ENCODE measurements around the gene MTFR1L. TPM values are rescaled to one million over a fixed set of nuclear protein-coding genes. Genes with fewer than 3 reads are reported as not detected.

The MTFR1L gene
- total and polyA plus RNA-seq, 2 donors (not counting 1 experiment from before 2014, with no cell fraction given): 38.3 to 56.0 TPM

- TF ChIP-seq CTCF (conservative IDR thresholded peaks at IDR 0.05 in 1 of 2, IDR thresholded peaks at IDR 0.05 in 1 of 2; ENCODE audit: low read depth in 1 of 2, low read length in 2 of 2) (no peak), EZH2 (IDR thresholded peaks at IDR 0.05; ENCODE audit: low read length, missing control alignments) (no peak)
- no peaks in the 10 kb centered on the region for H3K79me2 ChIP-seq (ENCODE audit: control insufficient read depth, insufficient read depth, low read length)
- H3K4me3 ChIP-seq (replicated peaks in 1 of 4; ENCODE audit: control extremely low read depth in 1 of 4, insufficient read depth in 1 of 4, low read depth in 3 of 4, low read length in 4 of 4): no peak overlapping the region
These were observed 23.7 kb downstream of the MTFR1L start for GRCh38 chr1:25843483-25843882.

GRCh38 chr1:25844536-25845337, 25.0 kb downstream of the MTFR1L start:
- DNase-seq (ENCODE audit: low read depth in 2 of 2): no peak
- H3K4me2 ChIP-seq (ENCODE audit: extremely low read depth, insufficient read depth, low read length): no peak overlapping the region

More at GRCh38 chr1:25843483-25843882, 23.7 kb downstream of the MTFR1L start:
- H4K20me1 ChIP-seq (ENCODE audit: control insufficient read depth, extremely low read depth, insufficient read depth, low read length): no peaks in the 10 kb centered on the region
- H3K27me3 ChIP-seq (ENCODE audit: control insufficient read depth, insufficient read depth, low read length): no peaks in the 10 kb centered on the region
- H2AFZ ChIP-seq (ENCODE audit: low read length): no peak overlapping the region
- DNase-seq (ENCODE audit: low read depth in 2 of 2): no peak
- H3K4me2 ChIP-seq (ENCODE audit: extremely low read depth, insufficient read depth, low read length): no peak overlapping the region
- H3K4me1 ChIP-seq (ENCODE audit: control insufficient read depth, extremely low read depth, insufficient read depth, low read length): no peaks in the 10 kb centered on the region
- H3K9ac ChIP-seq (ENCODE audit: insufficient read depth, low read length): no peak overlapping the region
- H3K27ac ChIP-seq (ENCODE audit: insufficient read depth, low read length): no peak overlapping the region
- H3K36me3 ChIP-seq (ENCODE audit: control insufficient read depth, insufficient read depth, low read length): no peaks in the 10 kb centered on the region
- H3K9me3 ChIP-seq (ENCODE audit: control insufficient read depth, insufficient read depth, low read depth, low read length): no peaks in the 10 kb centered on the region

GRCh38 chr1:25845664-25846063, 25.9 kb downstream of the MTFR1L start:
- DNase-seq (ENCODE audit: low read depth in 2 of 2): no peak
- Histone ChIP-seq H3K4me3 (replicated peaks in 1 of 4; ENCODE audit: control extremely low read depth in 1 of 4, insufficient read depth in 1 of 4, low read depth in 3 of 4, low read length in 4 of 4) (no peak overlapping the region), H2AFZ (ENCODE audit: low read length) (no peak overlapping the region), H4K20me1 (ENCODE audit: control insufficient read depth, extremely low read depth, insufficient read depth, low read length) (no peaks in the 10 kb centered on the region), H3K9me3 (ENCODE audit: control insufficient read depth, insufficient read depth, low read depth, low read length) (no peaks in the 10 kb centered on the region), H3K27me3 (ENCODE audit: control insufficient read depth, insufficient read depth, low read length) (no peaks in the 10 kb centered on the region), H3K4me2 (ENCODE audit: extremely low read depth, insufficient read depth, low read length) (no peak overlapping the region), H3K36me3 (ENCODE audit: control insufficient read depth, insufficient read depth, low read length) (no peaks in the 10 kb centered on the region), H3K9ac (ENCODE audit: insufficient read depth, low read length) (no peak overlapping the region), H3K4me1 (ENCODE audit: control insufficient read depth, extremely low read depth, insufficient read depth, low read length) (no peaks in the 10 kb centered on the region), H3K27ac (ENCODE audit: insufficient read depth, low read length) (no peak overlapping the region), H3K79me2 (ENCODE audit: control insufficient read depth, insufficient read depth, low read length) (no peaks in the 10 kb centered on the region)
- no peak for TF ChIP-seq CTCF (conservative IDR thresholded peaks at IDR 0.05 in 1 of 2, IDR thresholded peaks at IDR 0.05 in 1 of 2; ENCODE audit: low read depth in 1 of 2, low read length in 2 of 2)
- no peak for TF ChIP-seq EZH2 (IDR thresholded peaks at IDR 0.05; ENCODE audit: low read length, missing control alignments)

More at GRCh38 chr1:25844536-25845337, 25.0 kb downstream of the MTFR1L start:
- no peak overlapping the region for H3K27ac ChIP-seq (ENCODE audit: insufficient read depth, low read length)
- H2AFZ ChIP-seq (ENCODE audit: low read length): no peak overlapping the region
- no peaks in the 10 kb centered on the region for H3K79me2 ChIP-seq (ENCODE audit: control insufficient read depth, insufficient read depth, low read length)
- no peaks in the 10 kb centered on the region for H4K20me1 ChIP-seq (ENCODE audit: control insufficient read depth, extremely low read depth, insufficient read depth, low read length)
- no peaks in the 10 kb centered on the region for H3K4me1 ChIP-seq (ENCODE audit: control insufficient read depth, extremely low read depth, insufficient read depth, low read length)
- TF ChIP-seq CTCF (conservative IDR thresholded peaks at IDR 0.05 in 1 of 2, IDR thresholded peaks at IDR 0.05 in 1 of 2; ENCODE audit: low read depth in 1 of 2, low read length in 2 of 2) (no peak), EZH2 (IDR thresholded peaks at IDR 0.05; ENCODE audit: low read length, missing control alignments) (no peak)
- H3K9ac ChIP-seq (ENCODE audit: insufficient read depth, low read length): no peak overlapping the region
- H3K9me3 ChIP-seq (ENCODE audit: control insufficient read depth, insufficient read depth, low read depth, low read length): no peaks in the 10 kb centered on the region
- no peak overlapping the region for H3K4me3 ChIP-seq (replicated peaks in 1 of 4; ENCODE audit: control extremely low read depth in 1 of 4, insufficient read depth in 1 of 4, low read depth in 3 of 4, low read length in 4 of 4)
- no peaks in the 10 kb centered on the region for H3K27me3 ChIP-seq (ENCODE audit: control insufficient read depth, insufficient read depth, low read length)
- H3K36me3 ChIP-seq (ENCODE audit: control insufficient read depth, insufficient read depth, low read length): no peaks in the 10 kb centered on the region
